ENCODE results near the gene PCDHGC5. TPM values are rescaled to one million over a fixed set of nuclear protein-coding genes. Genes with fewer than 3 reads are reported as not detected.

The PCDHGC5 gene
- total and polyA plus RNA-seq, 2 of the 8 experiments (the other 6 are each of a cell fraction or from before 2014, with no cell fraction given) = 0.41 to 1.1 TPM

DNA sequence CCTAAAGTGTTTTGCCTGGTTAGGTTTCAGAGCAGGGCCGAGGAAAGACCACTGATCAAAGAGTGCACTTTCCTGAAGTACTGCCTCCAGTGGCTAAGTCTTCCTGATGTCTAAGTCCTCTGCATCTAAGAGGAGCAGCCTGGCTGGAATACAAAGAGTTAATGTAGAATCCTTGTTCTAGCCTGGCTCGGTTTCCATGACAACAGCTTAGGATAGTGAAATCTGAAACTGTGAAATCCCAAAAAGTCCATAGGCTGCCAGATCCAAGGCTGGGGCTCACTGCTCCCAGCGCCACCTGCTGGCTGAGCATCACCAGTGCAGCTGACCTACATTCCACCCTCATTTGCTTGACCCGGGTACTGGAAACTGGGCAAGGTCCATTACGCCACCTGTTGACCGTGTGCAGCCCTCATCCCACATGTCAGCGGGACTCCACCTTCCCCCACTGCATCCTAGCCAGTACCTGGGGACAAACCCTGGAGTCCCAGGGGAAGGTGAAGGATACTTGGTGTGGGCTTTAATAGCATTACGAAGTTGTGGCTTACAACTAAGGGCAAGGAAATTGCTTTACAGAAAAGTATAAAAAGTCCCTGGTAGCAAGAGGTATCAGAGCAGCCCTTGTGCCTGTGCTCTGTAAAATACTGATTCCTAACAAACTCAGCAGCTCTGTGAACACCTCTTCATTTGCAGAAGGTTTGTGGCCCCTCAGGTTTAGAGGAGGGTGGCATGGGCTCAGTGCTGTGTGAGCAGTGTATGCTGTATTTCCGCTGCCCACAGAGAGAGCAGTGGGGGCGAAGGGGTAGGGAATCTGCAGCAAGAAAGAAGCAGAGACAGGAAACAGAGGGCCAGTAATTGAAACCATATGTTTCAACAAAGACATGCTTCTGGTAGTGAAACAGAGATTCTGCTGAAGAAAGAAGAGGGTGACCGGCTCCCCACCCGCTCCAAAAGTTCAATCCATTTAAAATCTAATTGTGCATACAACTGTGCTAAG, 36.0 kb downstream of the PCDHGC5 start (continued):
- peak; percentile 41; the same call in 1 of the 2 replicates for TF ChIP-seq CHD2 (IDR thresholded peaks at IDR 0.05; ENCODE audit: low read length)
- no peak for TF ChIP-seq SUZ12 (IDR thresholded peaks at IDR 0.05; ENCODE audit: low read length)
- TF ChIP-seq TBP (IDR thresholded peaks at IDR 0.05; ENCODE audit: low read depth, low read length) = peak; percentile 52; the same call in 1 of the 2 replicates
- TF ChIP-seq RXRA (IDR thresholded peaks at IDR 0.05; ENCODE audit: insufficient read depth, low read depth, low read length) = peak; percentile 77; the same call in 1 of the 2 replicates
- peak; percentile 67 for TF ChIP-seq POLR2AphosphoS5 (IDR thresholded peaks at IDR 0.05; ENCODE audit: low read depth, low read length)
- TF ChIP-seq GTF2F1 (IDR thresholded peaks at IDR 0.05; ENCODE audit: borderline replicate concordance, low read depth, low read length) = no peak
- TF ChIP-seq SIN3A (conservative IDR thresholded peaks at IDR 0.05 in 1 of 2, IDR thresholded peaks at IDR 0.05 in 1 of 2; ENCODE audit: low read depth in 1 of 2, low read length in 2 of 2) = peak; percentile 74 to 89; a peak in 2 of 4 replicates
- TF ChIP-seq BRCA1 (IDR thresholded peaks at IDR 0.05; ENCODE audit: low read depth, low read length) = no peak
- no peak for TF ChIP-seq EGR1 (IDR thresholded peaks at IDR 0.05; ENCODE audit: borderline replicate concordance, low read depth, low read length)
- TF ChIP-seq, protein P1, sequence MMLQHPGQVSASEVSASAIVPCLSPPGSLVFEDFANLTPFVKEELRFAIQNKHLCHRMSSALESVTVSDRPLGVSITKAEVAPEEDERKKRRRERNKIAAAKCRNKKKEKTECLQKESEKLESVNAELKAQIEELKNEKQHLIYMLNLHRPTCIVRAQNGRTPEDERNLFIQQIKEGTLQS (IDR thresholded peaks at IDR 0.05; ENCODE audit: insufficient read depth, low read depth, low read length) = 0 out of 2 replicates have a peak, but pooled peaks have one; percentile 40
- no peak for TF ChIP-seq BCL11A (IDR thresholded peaks at IDR 0.05; ENCODE audit: low read depth in 2 of 2, low read length in 2 of 2)
- peak; percentile 87; the same call in 1 of the 2 replicates for TF ChIP-seq TCF12 (IDR thresholded peaks at IDR 0.05; ENCODE audit: low read depth, low read length)
- no peak for TF ChIP-seq SRF (IDR thresholded peaks at IDR 0.05; ENCODE audit: low read depth, low read length)

Data from H1 (cell line).